ENCODE results near the gene PHC2.

The PHC2 gene

GRCh38 chr1:33442141-33442540 is 11.2 kb upstream of the PHC2 start:
- H3K79me2 ChIP-seq (ENCODE audit: insufficient read depth, low read length), result no peaks in the 10 kb centered on the region
- no peak overlapping the region for H3K9ac ChIP-seq (ENCODE audit: low read length)
- no peaks in the 10 kb centered on the region for H3K27me3 ChIP-seq (ENCODE audit: low read length)
- no peaks in the 10 kb centered on the region for H3K36me3 ChIP-seq (ENCODE audit: low read length)
- H3F3A ChIP-seq (ENCODE audit: insufficient read depth), result no peaks in the 10 kb centered on the region
- H3K4me3 ChIP-seq (ENCODE audit: insufficient read depth, low read length, poor library complexity, severe bottlenecking), result no peak overlapping the region
- H3K4me2 ChIP-seq (ENCODE audit: low read depth, low read length, poor library complexity, severe bottlenecking), result no peak overlapping the region
- no peak overlapping the region for H2AFZ ChIP-seq (ENCODE audit: low read depth, low read length, severe bottlenecking)
- no peaks in the 10 kb centered on the region for H3K9me2 ChIP-seq (replicated peaks; ENCODE audit: insufficient read depth, low read length)
- no peak overlapping the region for H3K27ac ChIP-seq (ENCODE audit: low read depth, low read length)
- TF ChIP-seq EZH2phosphoT487 (conservative IDR thresholded peaks at IDR 0.05; ENCODE audit: low read length), result no peak
- no peak for TF ChIP-seq CTCF (IDR thresholded peaks at IDR 0.05; ENCODE audit: insufficient read depth, low read length, poor library complexity, severe bottlenecking)
- H4K20me1 ChIP-seq (ENCODE audit: low read depth, low read length), result no peaks in the 10 kb centered on the region
- H3K9me3 ChIP-seq (ENCODE audit: insufficient read depth, low read length), result no peaks in the 10 kb centered on the region

GRCh38 chr1:33441088-33441745 is 10.3 kb upstream of the PHC2 start:
- Histone ChIP-seq H3K4me2 (ENCODE audit: low read depth, low read length, poor library complexity, severe bottlenecking) (no peak overlapping the region), H3K9me3 (ENCODE audit: insufficient read depth, low read length) (no peaks in the 10 kb centered on the region), H3K4me3 (ENCODE audit: insufficient read depth, low read length, poor library complexity, severe bottlenecking) (no peak overlapping the region), H3K79me2 (ENCODE audit: insufficient read depth, low read length) (no peaks in the 10 kb centered on the region), H3K9me2 (replicated peaks; ENCODE audit: insufficient read depth, low read length) (no peaks in the 10 kb centered on the region), H2AFZ (ENCODE audit: low read depth, low read length, severe bottlenecking) (no peak overlapping the region), H3K27me3 (ENCODE audit: low read length) (no peaks in the 10 kb centered on the region), H3K9ac (ENCODE audit: low read length) (no peak overlapping the region), H3K36me3 (ENCODE audit: low read length) (no peaks in the 10 kb centered on the region), H4K20me1 (ENCODE audit: low read depth, low read length) (no peaks in the 10 kb centered on the region), H3F3A (ENCODE audit: insufficient read depth) (no peaks in the 10 kb centered on the region), H3K27ac (ENCODE audit: low read depth, low read length) (no peak overlapping the region)
- TF ChIP-seq EZH2phosphoT487 (conservative IDR thresholded peaks at IDR 0.05; ENCODE audit: low read length), result no peak
- no peak for TF ChIP-seq CTCF (IDR thresholded peaks at IDR 0.05; ENCODE audit: insufficient read depth, low read length, poor library complexity, severe bottlenecking)

- no peak overlapping the region for H3K27ac ChIP-seq (ENCODE audit: low read depth, low read length)
- H3K36me3 ChIP-seq (ENCODE audit: low read length), result no peaks in the 10 kb centered on the region
- H3K27me3 ChIP-seq (ENCODE audit: low read length), result no peaks in the 10 kb centered on the region
- H3K79me2 ChIP-seq (ENCODE audit: insufficient read depth, low read length), result no peaks in the 10 kb centered on the region
- no peak overlapping the region for H3K4me3 ChIP-seq (ENCODE audit: insufficient read depth, low read length, poor library complexity, severe bottlenecking)
- no peak overlapping the region for H3K4me2 ChIP-seq (ENCODE audit: low read depth, low read length, poor library complexity, severe bottlenecking)
- no peak overlapping the region for H3K9ac ChIP-seq (ENCODE audit: low read length)
- no peak for TF ChIP-seq CTCF (IDR thresholded peaks at IDR 0.05; ENCODE audit: insufficient read depth, low read length, poor library complexity, severe bottlenecking)
- H2AFZ ChIP-seq (ENCODE audit: low read depth, low read length, severe bottlenecking), result no peak overlapping the region
- no peaks in the 10 kb centered on the region for H3K9me2 ChIP-seq (replicated peaks; ENCODE audit: insufficient read depth, low read length)
- H3F3A ChIP-seq (ENCODE audit: insufficient read depth), result no peaks in the 10 kb centered on the region
- H4K20me1 ChIP-seq (ENCODE audit: low read depth, low read length), result no peaks in the 10 kb centered on the region
- H3K9me3 ChIP-seq (ENCODE audit: insufficient read depth, low read length), result no peaks in the 10 kb centered on the region
Observed at GRCh38 chr1:33439662-33440061, 8.8 kb upstream of the PHC2 start.
